ENCODE results near the gene CHP2.
"Not testable (repeated sequence)": the region's sequence is repeated elsewhere in the genome, so short reads cannot be mapped to it uniquely, and the experiment has no call there.

The CHP2 gene

DNA sequence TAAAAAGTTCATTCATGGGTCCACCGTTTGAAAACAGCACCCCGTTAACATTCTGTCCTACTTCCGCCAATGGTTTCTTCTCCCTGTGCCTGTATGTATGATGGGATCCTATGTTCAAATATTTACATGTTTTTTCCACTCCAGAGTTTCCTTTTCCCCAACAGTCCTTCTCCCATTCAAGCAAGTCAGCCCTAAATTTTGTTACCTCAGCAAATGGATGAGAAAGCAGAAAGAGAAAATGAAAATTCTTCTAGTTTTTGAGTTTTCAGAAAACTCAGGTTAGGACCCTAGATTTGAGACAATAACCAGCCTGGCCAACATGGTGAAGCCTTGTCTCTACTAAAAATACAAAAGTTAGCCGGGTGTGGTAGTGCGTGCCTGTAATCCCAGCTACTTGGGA lies 38.3 kb upstream of the CHP2 start:
- Histone ChIP-seq H3K4me2 (ENCODE audit: low read length, poor library complexity, severe bottlenecking) (no peak overlapping the region), H3K18ac (ENCODE audit: low read depth in 1 of 2, low read length in 2 of 2) (no peak overlapping the region), H3K9ac (ENCODE audit: low read length) (no peak overlapping the region), H3K79me1 (replicated peaks; ENCODE audit: low read length, poor library complexity, severe bottlenecking) (no peaks in the 10 kb centered on the region), H2BK5ac (ENCODE audit: low read depth, low read length, poor library complexity, severe bottlenecking) (no peak overlapping the region), H3K23ac (ENCODE audit: low read length in 2 of 2) (no peak overlapping the region), H4K8ac (ENCODE audit: low read length) (no peak overlapping the region), H3K4ac (ENCODE audit: low read depth in 1 of 2, low read length in 2 of 2) (no peak overlapping the region), H2BK12ac (ENCODE audit: low read length in 2 of 2) (no peak overlapping the region), H3K36me3 (ENCODE audit: control insufficient read depth in 1 of 2, insufficient read depth in 2 of 2, low read depth in 1 of 2, low read length in 2 of 2) (no peaks in the 10 kb centered on the region), H3K27me3 (ENCODE audit: control insufficient read depth in 1 of 2, insufficient read depth in 1 of 2, low read length in 2 of 2) (peaks cover 34 to 44% of the 10 kb centered on the region in 2 experiments), H2BK120ac (ENCODE audit: low read depth, low read length) (no peak overlapping the region), H3K4me1 (ENCODE audit: control insufficient read depth, insufficient read depth, low read depth, low read length) (peaks cover 6% of the 10 kb centered on the region), H2AK5ac (ENCODE audit: low read length, severe bottlenecking) (no peak overlapping the region), H3K27ac (ENCODE audit: low read length, poor library complexity, severe bottlenecking) (no peak overlapping the region), H3K14ac (ENCODE audit: low read length in 2 of 2) (no peak overlapping the region), H3K4me3 (ENCODE audit: insufficient read depth in 1 of 2, low read depth in 1 of 2, low read length in 2 of 2) (no peak overlapping the region), H3K9me3 (ENCODE audit: control insufficient read depth, low read length) (no peaks in the 10 kb centered on the region), H2BK15ac (ENCODE audit: low read depth, poor library complexity, severe bottlenecking) (no peak overlapping the region), H4K91ac (ENCODE audit: low read length) (no peak overlapping the region), H2AFZ (ENCODE audit: low read depth, low read length) (no peak overlapping the region)
- no peak for DNase-seq
- 85% methylated on average over 2 of the region's 5 CpGs for whole genome bisulfite sequencing

DNA sequence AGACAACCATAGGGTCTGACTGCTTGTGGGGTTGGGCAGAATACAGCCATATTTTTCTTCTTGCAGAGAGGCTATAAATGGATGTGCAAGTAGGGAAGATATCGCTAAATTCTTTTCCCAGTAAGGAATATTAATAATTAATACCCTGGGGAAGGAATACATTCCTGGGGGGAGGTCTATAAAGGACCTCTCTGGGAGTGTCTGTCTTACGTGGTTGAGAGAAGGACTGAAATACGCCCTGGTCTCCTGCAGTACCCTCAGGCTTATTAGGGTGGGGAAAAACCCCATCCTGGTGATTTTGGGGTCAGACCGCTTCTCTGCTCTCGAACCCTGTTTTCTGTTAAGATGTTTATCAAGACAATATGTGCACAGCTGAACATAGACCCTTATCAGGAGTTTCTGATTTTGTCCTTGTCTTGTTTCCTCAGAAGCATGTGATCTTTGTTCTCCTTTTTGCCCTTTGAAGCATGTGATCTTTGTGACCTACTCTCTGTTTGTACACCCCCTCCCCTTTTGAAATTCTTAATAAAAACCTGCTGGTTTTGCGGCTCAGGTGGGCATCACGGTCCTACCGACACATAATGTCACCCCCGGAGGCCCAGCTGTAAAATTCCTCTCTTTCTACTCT lies 32.1 kb upstream of the CHP2 start:
- not testable (repeated sequence) for H2BK15ac ChIP-seq (ENCODE audit: low read depth, poor library complexity, severe bottlenecking); H3K9ac ChIP-seq (ENCODE audit: low read length); H2AK5ac ChIP-seq (ENCODE audit: low read length, severe bottlenecking); H3K9me3 ChIP-seq (ENCODE audit: control insufficient read depth, low read length); H3K4me1 ChIP-seq (ENCODE audit: control insufficient read depth, insufficient read depth, low read depth, low read length); H3K27me3 ChIP-seq (ENCODE audit: control insufficient read depth in 1 of 2, insufficient read depth in 1 of 2, low read length in 2 of 2); H3K4me3 ChIP-seq (ENCODE audit: insufficient read depth in 1 of 2, low read depth in 1 of 2, low read length in 2 of 2); H3K4me2 ChIP-seq (ENCODE audit: low read length, poor library complexity, severe bottlenecking); DNase-seq; H3K4ac ChIP-seq (ENCODE audit: low read depth in 1 of 2, low read length in 2 of 2); H3K18ac ChIP-seq (ENCODE audit: low read depth in 1 of 2, low read length in 2 of 2); H3K79me1 ChIP-seq (replicated peaks; ENCODE audit: low read length, poor library complexity, severe bottlenecking); H3K27ac ChIP-seq (ENCODE audit: low read length, poor library complexity, severe bottlenecking); H4K91ac ChIP-seq (ENCODE audit: low read length); H2AFZ ChIP-seq (ENCODE audit: low read depth, low read length); H3K36me3 ChIP-seq (ENCODE audit: control insufficient read depth in 1 of 2, insufficient read depth in 2 of 2, low read depth in 1 of 2, low read length in 2 of 2); H4K8ac ChIP-seq (ENCODE audit: low read length); H3K23ac ChIP-seq (ENCODE audit: low read length in 2 of 2); H2BK120ac ChIP-seq (ENCODE audit: low read depth, low read length); H2BK5ac ChIP-seq (ENCODE audit: low read depth, low read length, poor library complexity, severe bottlenecking); H2BK12ac ChIP-seq (ENCODE audit: low read length in 2 of 2); H3K14ac ChIP-seq (ENCODE audit: low read length in 2 of 2)
- 88% methylated on average over 7 of the region's 9 CpGs for WGBS

DNA sequence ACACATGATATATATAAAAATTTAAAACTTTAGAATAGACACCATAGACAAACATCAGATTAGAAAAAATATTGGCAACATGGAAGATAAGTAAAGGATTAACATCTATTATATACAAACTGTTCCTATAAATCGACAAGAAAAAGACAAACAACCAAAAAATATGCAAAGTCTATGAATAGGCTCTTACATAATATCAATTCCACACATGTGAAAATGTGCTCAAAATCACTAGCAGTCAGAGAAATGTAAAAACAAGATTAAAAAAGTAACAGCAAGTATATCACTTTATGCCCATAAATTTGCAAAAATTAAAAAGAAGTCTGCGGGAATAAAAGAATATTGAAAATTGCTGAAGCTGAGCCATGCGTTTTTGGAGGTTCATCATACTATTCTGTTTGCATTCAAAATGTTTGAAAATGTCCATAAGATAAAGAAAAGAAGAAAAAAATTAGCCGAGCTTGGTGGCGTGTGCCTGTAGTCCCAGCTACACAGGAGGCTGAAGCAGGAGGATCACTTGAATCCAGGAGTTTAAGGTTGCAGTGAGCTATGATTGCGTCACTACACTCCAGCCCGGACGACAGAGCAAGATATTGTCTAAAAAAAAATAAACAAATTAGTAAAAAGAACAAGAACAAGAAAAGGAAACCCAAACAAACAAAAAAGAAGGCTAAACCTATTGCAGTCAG lies 30.6 kb upstream of the CHP2 start:
- no peak overlapping the region for H3K4me3 ChIP-seq (ENCODE audit: insufficient read depth in 1 of 2, low read depth in 1 of 2, low read length in 2 of 2)
- no peaks in the 10 kb centered on the region for H3K79me1 ChIP-seq (replicated peaks; ENCODE audit: low read length, poor library complexity, severe bottlenecking)
- no peak overlapping the region for H3K27ac ChIP-seq (ENCODE audit: low read length, poor library complexity, severe bottlenecking)
- no peak overlapping the region for H2BK5ac ChIP-seq (ENCODE audit: low read depth, low read length, poor library complexity, severe bottlenecking)
- no peaks in the 10 kb centered on the region for H3K4me1 ChIP-seq (ENCODE audit: control insufficient read depth, insufficient read depth, low read depth, low read length)
- no peak overlapping the region for H3K4ac ChIP-seq (ENCODE audit: low read depth in 1 of 2, low read length in 2 of 2)
- H3K14ac ChIP-seq (ENCODE audit: low read length in 2 of 2) = no peak overlapping the region
- no peak overlapping the region for H2AK5ac ChIP-seq (ENCODE audit: low read length, severe bottlenecking)
- H3K23ac ChIP-seq (ENCODE audit: low read length in 2 of 2) = no peak overlapping the region
- WGBS = 84% methylated on average over 4 of the region's 8 CpGs
- no peak for DNase-seq
- no peaks in the 10 kb centered on the region for H3K9me3 ChIP-seq (ENCODE audit: control insufficient read depth, low read length)
- H3K4me2 ChIP-seq (ENCODE audit: low read length, poor library complexity, severe bottlenecking) = no peak overlapping the region
- peaks cover 0 to under 1% of the 10 kb centered on the region in 2 experiments for H3K27me3 ChIP-seq (ENCODE audit: control insufficient read depth in 1 of 2, insufficient read depth in 1 of 2, low read length in 2 of 2)
- no peak overlapping the region for H2BK120ac ChIP-seq (ENCODE audit: low read depth, low read length)
- H2AFZ ChIP-seq (ENCODE audit: low read depth, low read length) = no peak overlapping the region
- no peak overlapping the region for H3K18ac ChIP-seq (ENCODE audit: low read depth in 1 of 2, low read length in 2 of 2)
- H4K8ac ChIP-seq (ENCODE audit: low read length) = no peak overlapping the region
- no peak overlapping the region for H3K9ac ChIP-seq (ENCODE audit: low read length)
- no peak overlapping the region for H2BK15ac ChIP-seq (ENCODE audit: low read depth, poor library complexity, severe bottlenecking)
- H2BK12ac ChIP-seq (ENCODE audit: low read length in 2 of 2) = no peak overlapping the region
- no peak overlapping the region for H4K91ac ChIP-seq (ENCODE audit: low read length)
- H3K36me3 ChIP-seq (ENCODE audit: control insufficient read depth in 1 of 2, insufficient read depth in 2 of 2, low read depth in 1 of 2, low read length in 2 of 2) = no peaks in the 10 kb centered on the region

DNA sequence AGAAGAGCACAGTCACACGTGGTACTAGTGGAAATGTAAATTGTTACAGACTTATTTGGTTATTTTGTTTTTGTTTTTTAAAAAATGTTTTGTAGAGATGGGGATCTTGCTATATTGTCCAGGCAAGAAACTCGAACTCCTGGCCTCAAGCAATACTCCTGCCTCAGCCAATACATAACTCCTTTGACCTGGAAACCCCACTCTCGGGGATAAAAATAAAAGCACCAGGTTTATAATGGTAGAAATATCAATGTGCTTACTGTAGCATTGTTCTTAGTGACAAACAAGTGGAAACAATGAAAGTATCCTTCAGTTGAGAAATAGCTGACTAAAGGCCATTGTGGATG lies 30.1 kb upstream of the CHP2 start:
- H3K4me2 ChIP-seq (ENCODE audit: low read length, poor library complexity, severe bottlenecking) = no peak overlapping the region
- H2AK5ac ChIP-seq (ENCODE audit: low read length, severe bottlenecking) = no peak overlapping the region
- H3K14ac ChIP-seq (ENCODE audit: low read length in 2 of 2) = no peak overlapping the region
- no peaks in the 10 kb centered on the region for H3K9me3 ChIP-seq (ENCODE audit: control insufficient read depth, low read length)
- no peak overlapping the region for H3K23ac ChIP-seq (ENCODE audit: low read length in 2 of 2)
- no peak overlapping the region for H3K27ac ChIP-seq (ENCODE audit: low read length, poor library complexity, severe bottlenecking)
- no peak overlapping the region for H4K91ac ChIP-seq (ENCODE audit: low read length)
- H3K4me1 ChIP-seq (ENCODE audit: control insufficient read depth, insufficient read depth, low read depth, low read length) = no peaks in the 10 kb centered on the region
- no peak overlapping the region for H2BK15ac ChIP-seq (ENCODE audit: low read depth, poor library complexity, severe bottlenecking)
- no peak for DNase-seq
- no peak overlapping the region for H3K4ac ChIP-seq (ENCODE audit: low read depth in 1 of 2, low read length in 2 of 2)
- H2BK120ac ChIP-seq (ENCODE audit: low read depth, low read length) = no peak overlapping the region
- no peaks in the 10 kb centered on the region for H3K36me3 ChIP-seq (ENCODE audit: control insufficient read depth in 1 of 2, insufficient read depth in 2 of 2, low read depth in 1 of 2, low read length in 2 of 2)
- no peak overlapping the region for H2AFZ ChIP-seq (ENCODE audit: low read depth, low read length)
- H4K8ac ChIP-seq (ENCODE audit: low read length) = no peak overlapping the region
- no peak overlapping the region for H3K4me3 ChIP-seq (ENCODE audit: insufficient read depth in 1 of 2, low read depth in 1 of 2, low read length in 2 of 2)
- H3K18ac ChIP-seq (ENCODE audit: low read depth in 1 of 2, low read length in 2 of 2) = no peak overlapping the region
- no peak overlapping the region for H2BK12ac ChIP-seq (ENCODE audit: low read length in 2 of 2)
- H3K79me1 ChIP-seq (replicated peaks; ENCODE audit: low read length, poor library complexity, severe bottlenecking) = no peaks in the 10 kb centered on the region
- no peak overlapping the region for H3K9ac ChIP-seq (ENCODE audit: low read length)
- H3K27me3 ChIP-seq (ENCODE audit: control insufficient read depth in 1 of 2, insufficient read depth in 1 of 2, low read length in 2 of 2) = no peaks in the 10 kb centered on the region
- 20% methylated on average over 1 of the region's 3 CpGs for WGBS
- H2BK5ac ChIP-seq (ENCODE audit: low read depth, low read length, poor library complexity, severe bottlenecking) = no peak overlapping the region

Data from mesenchymal stem cell (in vitro differentiated cells and primary cell).